K562 (cell line): ENCODE results near the gene CLEC4E. TPM values are rescaled to one million over a fixed set of nuclear protein-coding genes. Genes with fewer than 3 reads are reported as not detected.
"Not testable (repeated sequence)": the region's sequence is repeated elsewhere in the genome, so short reads cannot be mapped to it uniquely, and the experiment has no call there.

ENCODE experiments used
- ATAC-seq: fragments of 200-7000 bp; cut with Tn5 transposase; 3 replicates; pipeline ENCODE4 v1.9.1; 2020; ENCODE audit warnings: moderate library complexity
- BruUV-seq: library from RNA; stranded (reverse); fragments of 400-500 nt; replicated peaks from 2 replicates; lab custom pipeline; 2021; lab: Mats Ljungman, UMichigan
- CTCF ChIA-PET: fragments of 300-600 bp; formaldehyde crosslinking; extraction: SDS; loops from one replicate; lab custom pipeline; 2021; ENCODE audit warnings: low intra/inter-chr PET ratio; lab: Yijun Ruan, JAX
- POLR2A ChIA-PET: fragments of 300-600, 350-650 bp; sonication (Branson Sonifier 250); formaldehyde crosslinking; extraction: SDS; loops from one replicate; lab custom pipeline; 2021; ENCODE audit warnings: antibody characterized with exemption, inconsistent platforms; lab: Yijun Ruan, JAX
- DNase-seq, 4 experiments: peaks; one replicate each; pipeline versions ENCODE4 v3.0.0 to v3.0.0-alpha.2; 2011 to 2018; ENCODE audit warnings: low spot score in 3 of 4, mixed read lengths in 3 of 4; ENCODE audit errors: extremely low read depth in 1 of 4
- FAIRE-seq: peaks from 2 replicates; lab custom pipeline; 2011; peaks lifted over from hg19 to GRCh38; lab: Jason Lieb, UNC
- H2AFZ ChIP-seq: 2 replicates; pipeline ENCODE4 v1.6.0; 2011; ENCODE audit warnings: low read depth, low read length, control low read depth, inconsistent platforms
- H3K27ac ChIP-seq: fragments of 200-600 bp; 3 replicates; pipeline ENCODE4 v1.8.0; 2011; ENCODE audit warnings: low read depth, mild to moderate bottlenecking, control low read depth, inconsistent platforms, low read length, moderate library complexity, mixed read lengths; ENCODE audit errors: extremely low read depth
- H3K27me3 ChIP-seq, 2 experiments: fragments of 300-600 bp in 1 of 2; 2 replicates in 1 of 2; 3 replicates in 1 of 2; pipeline versions ENCODE4 v1.6.0 to v1.8.0; 2011; ENCODE audit warnings: inconsistent platforms in 2 of 2, low read length in 2 of 2, mild to moderate bottlenecking in 1 of 2, mixed read lengths in 1 of 2, moderate library complexity in 1 of 2; ENCODE audit not compliant: control insufficient read depth in 2 of 2, insufficient read depth in 2 of 2
- H3K36me3 ChIP-seq: fragments of 300-600 bp; 3 replicates; pipeline ENCODE4 v1.8.0; 2011; ENCODE audit warnings: mild to moderate bottlenecking, low read length, inconsistent platforms; ENCODE audit not compliant: control insufficient read depth, insufficient read depth
- H3K4me1 ChIP-seq, 2 experiments: fragments of 200-600 bp in 1 of 2; replicated peaks in 1 of 2; 2 replicates in 1 of 2; 3 replicates in 1 of 2; pipeline versions ENCODE4 v1.5.1 to v1.8.0; 2011; ENCODE audit warnings: inconsistent platforms in 2 of 2, low read length in 2 of 2, mild to moderate bottlenecking in 1 of 2, mixed read lengths in 1 of 2, moderate library complexity in 1 of 2; ENCODE audit not compliant: control insufficient read depth in 2 of 2, insufficient read depth in 2 of 2
- H3K4me2 ChIP-seq: 2 replicates; pipeline ENCODE4 v1.6.1; 2011; ENCODE audit warnings: low read length, control low read depth, inconsistent platforms, mixed read lengths; ENCODE audit not compliant: insufficient read depth
- H3K4me3 ChIP-seq: fragments of 200-600 bp; sonication (generic), shearing (Covaris generic); 2 replicates; pipeline ENCODE4 v1.5.1; 2016; ENCODE audit warnings: control low read depth, inconsistent platforms
- H3K79me2 ChIP-seq: fragments of 200-600 bp; 3 replicates; pipeline ENCODE4 v1.8.0; 2011; ENCODE audit warnings: low read length, inconsistent platforms; ENCODE audit not compliant: control insufficient read depth, insufficient read depth
- H3K9ac ChIP-seq, 2 experiments: 2 replicates each; pipeline versions ENCODE4 v1.6.0 to v1.6.1; 2011; ENCODE audit warnings: low read depth in 2 of 2, low read length in 2 of 2, control low read depth in 1 of 2, inconsistent platforms in 1 of 2, mild to moderate bottlenecking in 1 of 2, mixed read lengths in 1 of 2; ENCODE audit not compliant: insufficient read depth in 1 of 2
- H3K9me1 ChIP-seq: one replicate; pipeline ENCODE4 v1.6.0; 2011; ENCODE audit warnings: inconsistent platforms, mild to moderate bottlenecking, low read length, moderate library complexity; ENCODE audit not compliant: control insufficient read depth, insufficient read depth
- H3K9me3 ChIP-seq: replicated peaks from 2 replicates; pipeline ENCODE4 v1.5.1; 2011; ENCODE audit warnings: low read depth, low read length, inconsistent platforms; ENCODE audit not compliant: control insufficient read depth, insufficient read depth
- H4K20me1 ChIP-seq: replicated peaks from 2 replicates; pipeline ENCODE4 v1.6.1; 2011; ENCODE audit warnings: low read length, inconsistent platforms, mixed read lengths; ENCODE audit not compliant: control insufficient read depth, insufficient read depth
- ARID1B ChIP-seq: fragments of 450-650 bp; IDR thresholded peaks from 2 replicates; pipeline ENCODE4 v1.6.1; 2016; ENCODE audit warnings: antibody characterized with exemption, mild to moderate bottlenecking, inconsistent platforms
- ATF1 ChIP-seq, 2 experiments: fragments of 450-650 bp in 1 of 2; IDR thresholded peaks; 2 replicates each; pipeline ENCODE4 v1.6.1; 2016; ENCODE audit warnings: missing compliant biosample characterization in 1 of 2, missing genetic modification characterization in 1 of 2
- BCOR ChIP-seq: fragments of 450-650 bp; IDR thresholded peaks from 2 replicates; pipeline ENCODE4 v1.6.1; 2016
- CBX2 ChIP-seq: fragments of 200-600 bp; sonication (generic); IDR thresholded peaks from one replicate; pipeline ENCODE4 v1.6.1; 2012; ENCODE audit warnings: mild to moderate bottlenecking, low read length, inconsistent platforms; ENCODE audit not compliant: insufficient read depth, poor library complexity, severe bottlenecking
- DACH1 ChIP-seq: fragments of 450-650 bp; IDR thresholded peaks from 2 replicates; pipeline ENCODE4 v1.6.1; 2018; ENCODE audit not compliant: partially characterized antibody
- NFXL1 ChIP-seq: fragments of 450-650 bp; formaldehyde crosslinking; IDR thresholded peaks from 2 replicates; pipeline ENCODE4 v1.4.0; 2021; ENCODE audit warnings: mild to moderate bottlenecking
- NRF1 ChIP-seq, 2 experiments: fragments of 450-650 bp; IDR thresholded peaks in 1 of 2; conservative IDR thresholded peaks in 1 of 2; 2 replicates each; pipeline ENCODE4 v1.6.1; 2014; ENCODE audit warnings: mild to moderate bottlenecking in 2 of 2
- PHB ChIP-seq: fragments of 250-450 bp; sonication (Bioruptor Pico); IDR thresholded peaks from 2 replicates; pipeline ENCODE4 v1.5.0; 2021
- SMAD4 ChIP-seq: fragments of 250-450 bp; sonication (Bioruptor Pico); conservative IDR thresholded peaks from 2 replicates; pipeline ENCODE4 v1.8.0; 2021; ENCODE audit warnings: inconsistent platforms, mild to moderate bottlenecking, moderate library complexity
- TFAP4 ChIP-seq: sonication (generic); formaldehyde crosslinking; IDR thresholded peaks from 2 replicates; pipeline ENCODE4 v1.8.0; 2022; ENCODE audit warnings: missing genetic modification reagents, mild to moderate bottlenecking, moderate library complexity, borderline replicate concordance
- ZNF695 ChIP-seq: fragments of 450-650 bp; formaldehyde crosslinking; IDR thresholded peaks from 2 replicates; pipeline ENCODE4 v1.4.0; 2020; ENCODE audit warnings: mild to moderate bottlenecking, moderate library complexity
- WGBS: fragments of 100-300 bp; shearing (Covaris generic); methylation state at CpG from one replicate; pipeline ENCODE4 v1.1.6; 2016; ENCODE audit warnings: low coverage, mixed read lengths; ENCODE audit not compliant: insufficient coverage; ENCODE audit errors: missing lambda C conversion rate; 5-methylcytosine and 5-hydroxymethylcytosine counted together
- in situ Hi-C: fragments of 300-500 bp; cut with MboI; formaldehyde crosslinking; loops from 4 replicates; pipeline ENCODE4 v1.15.0; 2018; ENCODE audit warnings: inconsistent platforms, mixed read lengths
- intact Hi-C: fragments of 100-400 bp; cut with micrococcal nuclease; formaldehyde crosslinking; loops from 2 replicates; pipeline ENCODE4 v1.14.2; 2022
- polyA plus RNA-seq, 8 experiments: library from polyadenylated mRNA; depleted of rRNA in 4 of 8; stranded (reverse) in 5 of 8; unstranded in 3 of 8; fragments of >200 nt; fragmentation: Nextera tagmentation in 2 of 8; fragmentation: Illumina TruSeq in 1 of 8; extraction: Ambion mirVana in 2 of 8; extraction: Trizol in 1 of 8; gene quantifications; 2 replicates each; pipeline versions ENCODE4 v1.2.1 to v1.2.3, GENCODE V29; 2011 to 2014; ENCODE audit warnings: inconsistent platforms in 1 of 8, missing spikeins in 1 of 8
- total RNA-seq, 7 experiments: library from RNA; depleted of rRNA in 6 of 7; stranded (reverse); fragments of >200 nt in 6 of 7; fragmentation: Illumina TruSeq in 2 of 7; extraction: Trizol in 2 of 7; gene quantifications; 2 replicates each; pipeline versions ENCODE4 v1.2.1 to v1.2.3, GENCODE V29; 2011 to 2021; ENCODE audit warnings: low replicate concordance in 1 of 7
- TF ChIP-seq, protein P1 (sequence below), 2 experiments: fragments of 450-650 bp in 1 of 2; sonication (generic) in 1 of 2; formaldehyde crosslinking; conservative IDR thresholded peaks; 2 replicates each; pipeline versions ENCODE4 v1.4.0 to v1.8.1; 2020 to 2022; ENCODE audit warnings: mild to moderate bottlenecking in 1 of 2, missing genetic modification reagents in 1 of 2

Gene CLEC4E
- total and polyA plus RNA-seq, 9 of the 15 experiments (the other 6 are each of a cell fraction or from before 2014, with no cell fraction given) = not detected

DNA sequence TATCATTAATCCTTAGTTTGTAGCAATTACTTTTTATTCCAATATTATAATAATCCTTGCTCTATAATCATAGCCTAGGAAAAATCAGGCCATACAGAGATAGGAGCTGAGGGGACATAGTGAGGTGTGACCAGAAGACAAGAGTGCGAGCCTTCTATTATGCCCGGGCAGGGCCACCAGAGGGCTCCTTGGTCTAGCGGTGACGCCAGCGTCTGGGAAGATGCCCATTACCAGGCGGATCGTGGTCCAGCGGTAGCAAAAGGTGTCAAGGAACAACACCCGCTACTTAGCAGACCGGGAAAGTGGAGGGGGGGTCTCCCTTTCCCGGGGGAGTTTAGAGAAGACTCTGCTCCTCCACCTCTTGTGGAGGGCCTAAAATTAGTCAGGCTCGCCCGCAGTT, 43.8 kb upstream of the CLEC4E start:
- in situ Hi-C loops, H3K4me1 ChIP-seq, CTCF ChIA-PET, H4K20me1 ChIP-seq, H3K79me2 ChIP-seq, H3K36me3 ChIP-seq, H2AFZ ChIP-seq, DNase-seq, H3K9me3 ChIP-seq, BruUV-seq, intact Hi-C loops, FAIRE-seq, H3K4me2 ChIP-seq, H3K4me3 ChIP-seq, ATAC-seq, H3K9me1 ChIP-seq, H3K27ac ChIP-seq, POLR2A ChIA-PET, H3K27me3 ChIP-seq, H3K9ac ChIP-seq: not testable (repeated sequence)
- WGBS = 9% methylated on average over 10 of the region's 13 CpGs

DNA sequence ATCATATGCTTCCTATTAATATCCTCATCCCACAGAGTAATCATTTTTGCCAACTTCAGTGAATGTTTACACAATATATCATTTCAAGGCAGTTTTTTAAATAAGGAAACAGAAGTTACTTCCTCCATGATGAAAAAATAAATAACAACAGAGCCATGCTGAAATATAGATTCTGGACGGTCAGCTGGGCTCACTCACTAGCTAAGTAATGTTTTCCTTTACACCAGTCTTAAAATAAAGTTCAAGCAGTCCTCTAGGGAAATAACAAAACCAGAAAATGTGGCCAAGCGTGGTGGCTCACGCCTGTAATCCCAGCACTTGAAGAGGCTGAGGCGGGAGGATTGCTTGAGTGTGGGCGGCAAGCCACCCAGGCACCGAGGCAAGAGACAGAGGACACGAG, 43.3 kb upstream of the CLEC4E start:
- Histone ChIP-seq H3K9ac (no peak overlapping the region), H3K4me3 (no peak overlapping the region), H3K4me2 (no peak overlapping the region), H3K4me1 (no peaks in the 10 kb centered on the region), H2AFZ (no peak overlapping the region), H3K36me3 (no peaks in the 10 kb centered on the region), H3K79me2 (no peaks in the 10 kb centered on the region), H3K9me1 (no peaks in the 10 kb centered on the region), H3K27me3 (peaks cover 0 to 2% of the 10 kb centered on the region in 2 experiments; a peak in 2 of 5 replicates), H3K27ac (no peak overlapping the region), H4K20me1 (no peaks in the 10 kb centered on the region), H3K9me3 (no peaks in the 10 kb centered on the region)
- no TSS peak for BruUV-seq
- WGBS = 11% methylated on average over 7 of the region's 7 CpGs
- no peak for TF ChIP-seq DACH1
- no peak for TF ChIP-seq SMAD4 (CRISPR knock-in tag)
- TF ChIP-seq, protein P1, sequence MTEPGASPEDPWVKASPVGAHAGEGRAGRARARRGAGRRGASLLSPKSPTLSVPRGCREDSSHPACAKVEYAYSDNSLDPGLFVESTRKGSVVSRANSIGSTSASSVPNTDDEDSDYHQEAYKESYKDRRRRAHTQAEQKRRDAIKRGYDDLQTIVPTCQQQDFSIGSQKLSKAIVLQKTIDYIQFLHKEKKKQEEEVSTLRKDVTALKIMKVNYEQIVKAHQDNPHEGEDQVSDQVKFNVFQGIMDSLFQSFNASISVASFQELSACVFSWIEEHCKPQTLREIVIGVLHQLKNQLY (CRISPR knock-in tag; conservative IDR thresholded peaks at IDR 0.05) = no peak
- no peak for TF ChIP-seq ATF1 (CRISPR knock-in tag; IDR thresholded peaks at IDR 0.05)
- no peak for TF ChIP-seq ATF1 (tag; IDR thresholded peaks at IDR 0.05)
- no peak for TF ChIP-seq BCOR
- TF ChIP-seq ARID1B = no peak
- no peak for TF ChIP-seq ZNF695 (CRISPR knock-in tag)
- no peak for TF ChIP-seq NRF1 (conservative IDR thresholded peaks at IDR 0.05 in 1 of 2, IDR thresholded peaks at IDR 0.05 in 1 of 2)
- no peak for TF ChIP-seq CBX2
- no peak for TF ChIP-seq TFAP4 (CRISPR knock-in tag)
- TF ChIP-seq PHB = no peak
- TF ChIP-seq NFXL1 (CRISPR knock-in tag) = no peak
- in situ Hi-C loops = no loop called here
- CTCF ChIA-PET = no interaction called here
- FAIRE-seq (no peak), DNase-seq (no peak), ATAC-seq (no peak)
- intact Hi-C loops = no loop called here
- POLR2A ChIA-PET = no interaction called here
